Kidney (tissue), 14 donors: Measurements from ENCODE around the gene MYMK. TPM values are rescaled to one million over a fixed set of nuclear protein-coding genes. Genes with fewer than 3 reads are reported as not detected.

Source experiments
- DNase-seq, 5 donors: peaks; one replicate each; pipeline ENCODE4 v3.0.0-alpha.2; 2013 to 2020
- FAIRE-seq: peaks from 2 replicates; lab custom pipeline; 2012; peaks lifted over from hg19 to GRCh38; lab: Jason Lieb, UNC
- H3K27ac ChIP-seq, 2 donors: one replicate each; pipeline ENCODE4 v1.7.0; 2013; ENCODE audit warnings: low read depth in 2 of 2, low read length in 2 of 2, inconsistent platforms in 1 of 2
- H3K27me3 ChIP-seq: one replicate; pipeline ENCODE4 v1.7.1; 2013; ENCODE audit warnings: low read length, inconsistent platforms; ENCODE audit not compliant: control insufficient read depth, insufficient read depth
- H3K36me3 ChIP-seq, 3 donors: one replicate each; pipeline versions ENCODE4 v1.7.0 to v1.7.1; 2013; ENCODE audit warnings: low read length in 3 of 3, control low read depth in 1 of 3, inconsistent platforms in 1 of 3; ENCODE audit not compliant: insufficient read depth in 3 of 3, control insufficient read depth in 2 of 3
- H3K4me1 ChIP-seq, 3 donors: one replicate each; pipeline versions ENCODE4 v1.7.0 to v1.7.1; 2013; ENCODE audit warnings: low read length in 3 of 3, inconsistent platforms in 1 of 3, low read depth in 1 of 3; ENCODE audit not compliant: control insufficient read depth in 2 of 3, insufficient read depth in 2 of 3
- H3K4me3 ChIP-seq, 3 donors: one replicate each; pipeline versions ENCODE4 v1.7.0 to v1.8.1; 2013; ENCODE audit warnings: low read length in 3 of 3, control low read depth in 1 of 3, inconsistent platforms in 1 of 3
- H3K9ac ChIP-seq, 3 donors: one replicate each; pipeline versions ENCODE4 v1.7.0 to v1.7.1; 2013; ENCODE audit warnings: low read length in 3 of 3, control low read depth in 1 of 3, inconsistent platforms in 1 of 3
- H3K9me3 ChIP-seq, 3 donors: one replicate each; pipeline versions ENCODE4 v1.7.0 to v1.7.1; 2013; ENCODE audit warnings: low read length in 3 of 3, control low read depth in 1 of 3, inconsistent platforms in 1 of 3; ENCODE audit not compliant: control insufficient read depth in 2 of 3, insufficient read depth in 1 of 3
- intact Hi-C: fragments of 100-400 bp; cut with DNase I; formaldehyde crosslinking; loops from one replicate; pipeline ENCODE4 v1.11.1; 2022
- polyA plus RNA-seq: library from polyadenylated mRNA; stranded (reverse); fragments of 350-450 nt; fragmentation: Illumina TruSeq; extraction: RNeasy Lipid Tissue Mini Kit (QIAGEN cat#74804); gene quantifications from one replicate; pipeline ENCODE4 v1.2.3, GENCODE V29; 2014; ENCODE audit warnings: low read depth, low replicate concordance; ENCODE audit not compliant: insufficient read depth
- total RNA-seq: library from RNA; stranded (reverse); fragmentation: NEBNext Ultra II Directional; extraction: Animal tissue kit (Norgen Biotek cat#: 25700); gene quantifications from one replicate; pipeline ENCODE4 v1.2.1, GENCODE V29; 2021
- TF ChIP-seq, protein P1 (sequence below): IDR thresholded peaks from 3 replicates; pipeline ENCODE4 v1.5.1; 2012; ENCODE audit warnings: mild to moderate bottlenecking, moderate library complexity, borderline replicate concordance; ENCODE audit not compliant: insufficient read depth; ENCODE audit errors: extremely low read depth
- donor health status: control.
- donor health status: control.
- donor health status: control.
- donor health status: control.
- donor health status: control.
- donor health status: DM: yes; HTN: yes; CAD: no.
- donor health status: Normal renal cell carcinoma (clear cell type).

Gene MYMK
- total and polyA plus RNA-seq, 2 donors from 2014 or later = not detected

DNA sequence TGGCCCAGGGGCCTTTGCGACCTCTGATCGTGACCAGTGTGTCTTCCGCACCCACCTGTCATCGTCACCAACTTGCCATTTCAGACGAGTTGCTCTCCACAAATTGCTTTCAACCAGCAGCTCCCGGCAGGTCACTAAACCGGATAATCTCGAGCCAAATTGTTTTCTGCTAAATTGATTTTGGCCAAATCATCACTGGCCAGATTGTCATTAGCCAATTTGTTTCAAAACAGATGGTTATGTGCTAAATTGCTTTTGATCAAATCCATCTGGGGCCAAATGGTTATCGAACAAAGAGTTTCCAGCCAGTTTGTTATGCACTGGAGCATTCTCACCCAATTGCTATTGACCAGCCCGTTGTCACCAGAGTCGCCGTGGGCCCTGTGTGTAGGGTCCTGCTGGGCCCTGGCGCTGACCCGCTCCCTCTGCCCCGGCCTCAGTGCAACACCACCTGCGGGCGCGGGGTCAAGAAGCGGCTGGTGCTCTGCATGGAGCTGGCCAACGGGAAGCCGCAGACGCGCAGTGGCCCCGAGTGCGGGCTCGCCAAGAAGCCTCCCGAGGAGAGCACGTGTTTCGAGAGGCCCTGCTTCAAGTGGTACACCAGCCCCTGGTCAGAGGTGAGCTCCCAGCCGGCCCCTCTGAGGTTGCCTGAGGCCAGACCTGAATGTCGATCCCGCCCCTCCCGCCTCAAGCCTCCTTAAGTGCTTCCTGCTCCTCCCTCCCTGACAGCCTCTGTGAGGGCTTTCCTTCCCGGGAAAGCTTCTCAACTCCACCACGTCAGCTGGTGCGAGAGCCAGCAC is 45.3 kb upstream of the MYMK start:
- FAIRE-seq = no peak
- TF ChIP-seq, protein P1, sequence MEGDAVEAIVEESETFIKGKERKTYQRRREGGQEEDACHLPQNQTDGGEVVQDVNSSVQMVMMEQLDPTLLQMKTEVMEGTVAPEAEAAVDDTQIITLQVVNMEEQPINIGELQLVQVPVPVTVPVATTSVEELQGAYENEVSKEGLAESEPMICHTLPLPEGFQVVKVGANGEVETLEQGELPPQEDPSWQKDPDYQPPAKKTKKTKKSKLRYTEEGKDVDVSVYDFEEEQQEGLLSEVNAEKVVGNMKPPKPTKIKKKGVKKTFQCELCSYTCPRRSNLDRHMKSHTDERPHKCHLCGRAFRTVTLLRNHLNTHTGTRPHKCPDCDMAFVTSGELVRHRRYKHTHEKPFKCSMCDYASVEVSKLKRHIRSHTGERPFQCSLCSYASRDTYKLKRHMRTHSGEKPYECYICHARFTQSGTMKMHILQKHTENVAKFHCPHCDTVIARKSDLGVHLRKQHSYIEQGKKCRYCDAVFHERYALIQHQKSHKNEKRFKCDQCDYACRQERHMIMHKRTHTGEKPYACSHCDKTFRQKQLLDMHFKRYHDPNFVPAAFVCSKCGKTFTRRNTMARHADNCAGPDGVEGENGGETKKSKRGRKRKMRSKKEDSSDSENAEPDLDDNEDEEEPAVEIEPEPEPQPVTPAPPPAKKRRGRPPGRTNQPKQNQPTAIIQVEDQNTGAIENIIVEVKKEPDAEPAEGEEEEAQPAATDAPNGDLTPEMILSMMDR = no peak
- peak in 2 of 5 donors; percentile 12 to 64 for DNase-seq
- H3K27ac ChIP-seq = no peak overlapping the region
- H3K27me3 ChIP-seq = no peaks in the 10 kb centered on the region
- H3K9me3 ChIP-seq = no peaks in the 10 kb centered on the region
- peaks cover 0 to 3% (median 0%) of the 10 kb centered on the region in 3 donors for H3K4me1 ChIP-seq
- H3K4me3 ChIP-seq = no peak overlapping the region
- intact Hi-C loops = no loop called here
- no peak overlapping the region for H3K9ac ChIP-seq
- H3K36me3 ChIP-seq = no peaks in the 10 kb centered on the region

DNA sequence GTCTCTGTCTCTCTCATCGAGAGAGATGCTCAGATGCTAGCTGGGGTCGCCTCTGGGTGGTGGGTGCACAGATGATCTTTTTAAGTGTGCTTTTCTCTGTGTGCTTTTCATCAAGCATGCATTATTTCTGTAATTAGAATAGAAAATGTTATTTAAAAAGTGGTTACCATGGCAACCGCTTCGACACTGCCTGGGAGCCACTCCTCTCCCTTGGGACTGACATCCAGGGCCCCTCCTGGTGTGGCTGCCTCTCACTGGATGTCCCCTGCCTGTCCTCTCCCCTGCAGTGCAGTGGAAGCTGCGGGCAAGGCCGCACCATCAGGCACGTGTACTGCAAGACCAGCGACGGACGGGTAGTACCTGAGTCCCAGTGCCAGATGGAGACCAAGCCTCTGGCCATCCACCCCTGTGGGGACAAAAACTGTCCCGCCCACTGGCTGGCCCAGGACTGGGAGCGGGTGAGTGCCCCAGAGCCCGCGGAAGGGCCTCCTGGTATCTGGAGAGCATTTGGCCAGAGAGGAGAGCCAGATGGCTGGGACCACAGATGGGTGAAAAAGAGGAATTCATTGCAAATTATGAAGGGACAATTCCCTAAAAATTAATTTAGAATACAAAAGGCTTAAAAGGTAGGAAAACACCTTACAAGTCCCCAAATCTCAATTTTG is 44.5 kb upstream of the MYMK start:
- Histone ChIP-seq H3K36me3 (no peaks in the 10 kb centered on the region), H3K9me3 (no peaks in the 10 kb centered on the region), H3K4me1 (peaks cover 0 to 3% (median 0%) of the 10 kb centered on the region in 3 donors), H3K9ac (no peak overlapping the region), H3K4me3 (no peak overlapping the region), H3K27me3 (no peaks in the 10 kb centered on the region), H3K27ac (no peak overlapping the region)
- intact Hi-C loops = no loop called here
- TF ChIP-seq, protein P1 = no peak
- FAIRE-seq (no peak), DNase-seq (no peak)

DNA sequence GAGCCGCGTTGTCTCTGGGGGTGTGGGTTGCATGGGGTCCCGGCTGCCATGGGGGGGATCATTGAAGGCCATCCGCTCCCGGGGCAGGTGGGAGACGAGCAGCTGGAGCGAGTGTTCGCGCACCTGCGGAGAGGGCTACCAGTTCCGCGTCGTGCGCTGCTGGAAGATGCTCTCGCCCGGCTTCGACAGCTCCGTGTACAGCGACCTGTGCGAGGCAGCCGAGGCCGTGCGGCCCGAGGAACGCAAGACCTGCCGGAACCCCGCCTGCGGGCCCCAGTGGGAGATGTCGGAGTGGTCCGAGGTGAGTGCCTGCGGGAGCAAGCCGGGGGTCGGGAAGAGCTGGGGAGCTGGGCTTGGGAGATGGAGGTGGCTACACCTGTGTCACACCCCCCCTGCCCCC is 43.4 kb upstream of the MYMK start:
- Histone ChIP-seq H3K36me3 (no peaks in the 10 kb centered on the region), H3K9ac (no peak overlapping the region), H3K4me1 (peaks cover 0 to 3% (median 0%) of the 10 kb centered on the region in 3 donors), H3K27ac (no peak overlapping the region), H3K9me3 (no peaks in the 10 kb centered on the region), H3K4me3 (no peak overlapping the region), H3K27me3 (no peaks in the 10 kb centered on the region)
- intact Hi-C loops = no loop called here
- FAIRE-seq = no peak
- no peak for DNase-seq
- TF ChIP-seq, protein P1 = no peak
